Stimulated activated CD4-positive, alpha-beta T cell treated with anti-CD3 and anti-CD28 coated beads, Interleukin-12 subunit alpha, Interleukin-12 subunit beta, amount 100 ng/mL, for 48 hours (primary cell): ENCODE results near the gene HTRA2.
A peak's percentile ranks its signal among the peaks of the same experiment; 100 is the strongest.
"Not testable (repeated sequence)": the region's sequence is repeated elsewhere in the genome, so short reads cannot be mapped to it uniquely, and the experiment has no call there.

Experiments
- DNase-seq, 3 donors: peaks; one replicate each; pipeline ENCODE4 v3.0.0-alpha.2; 2020; ENCODE audit warnings: low read depth in 2 of 3, low spot score in 1 of 3

The HTRA2 gene

GRCh38 chr2:74559912-74560311, 30.2 kb downstream of the HTRA2 start:
- DNase-seq = no peak

GRCh38 chr2:74560591-74560990, 30.9 kb downstream of the HTRA2 start:
- DNase-seq = no peak

GRCh38 chr2:74561022-74561421, 31.3 kb downstream of the HTRA2 start:
- not testable (repeated sequence) for DNase-seq

- no peak for DNase-seq
These were observed 32.5 kb downstream of the HTRA2 start for GRCh38 chr2:74562126-74562775.

GRCh38 chr2:74564222-74564621, 34.5 kb downstream of the HTRA2 start:
- no peak for DNase-seq

GRCh38 chr2:74566076-74566753, 36.5 kb downstream of the HTRA2 start:
- no peak for DNase-seq

- no peak for DNase-seq
These were observed 37.0 kb downstream of the HTRA2 start for GRCh38 chr2:74566754-74567085.

GRCh38 chr2:74567881-74568280, 38.1 kb downstream of the HTRA2 start:
- DNase-seq = no peak

GRCh38 chr2:74569686-74570085, 40.0 kb downstream of the HTRA2 start:
- no peak for DNase-seq

GRCh38 chr2:74571058-74571457, 41.3 kb downstream of the HTRA2 start:
- DNase-seq = no peak

- DNase-seq = no peak
These were observed 42.6 kb downstream of the HTRA2 start for GRCh38 chr2:74572178-74572925.

GRCh38 chr2:74573747-74574562, 44.2 kb downstream of the HTRA2 start:
- DNase-seq = peak in 1 of 3 donors; percentile 33

- no peak for DNase-seq
These were observed 45.6 kb downstream of the HTRA2 start for GRCh38 chr2:74575320-74575719.

GRCh38 chr2:74576211-74576862, 46.6 kb downstream of the HTRA2 start:
- DNase-seq = no peak

GRCh38 chr2:74576863-74577229, 47.1 kb downstream of the HTRA2 start:
- DNase-seq = no peak

GRCh38 chr2:74577448-74577847, 47.7 kb downstream of the HTRA2 start:
- DNase-seq = no peak

GRCh38 chr2:74578408-74578807, 48.7 kb downstream of the HTRA2 start:
- DNase-seq = no peak

- DNase-seq = no peak
These were observed 51.7 kb downstream of the HTRA2 start for GRCh38 chr2:74581463-74581862.

- no peak for DNase-seq
These were observed 52.5 kb downstream of the HTRA2 start for GRCh38 chr2:74582184-74582583.
